Stromal cell of bone marrow (primary cell): ENCODE measurements around the gene EMD.
A peak's percentile ranks its signal among the peaks of the same experiment; 100 is the strongest.

ENCODE experiments used
- DNase-seq: peaks from one replicate; pipeline ENCODE4 v3.0.0-alpha.2; 2012; ENCODE audit warnings: low read depth

EMD gene

GRCh38 chrX:154355094-154355775 is 23.9 kb upstream of the EMD start:
- DNase-seq = no peak

GRCh38 chrX:154355776-154356140 is 23.3 kb upstream of the EMD start:
- no peak for DNase-seq

- no peak for DNase-seq
Observed at GRCh38 chrX:154356596-154356995, 22.5 kb upstream of the EMD start.

- DNase-seq = no peak
Observed at GRCh38 chrX:154357205-154357604, 21.9 kb upstream of the EMD start.

- DNase-seq = no peak
Observed at GRCh38 chrX:154358011-154358410, 21.1 kb upstream of the EMD start.

GRCh38 chrX:154358829-154359228 is 20.3 kb upstream of the EMD start:
- DNase-seq = no peak

- DNase-seq = no peak
Observed at GRCh38 chrX:154359362-154360154, 19.5 kb upstream of the EMD start.

- no peak for DNase-seq
Observed at GRCh38 chrX:154360155-154360713, 18.9 kb upstream of the EMD start.

GRCh38 chrX:154362085-154362742 is 16.9 kb upstream of the EMD start:
- no peak for DNase-seq

- no peak for DNase-seq
Observed at GRCh38 chrX:154363706-154364439, 15.2 kb upstream of the EMD start.

GRCh38 chrX:154365052-154365600 is 14.0 kb upstream of the EMD start:
- DNase-seq = no peak

GRCh38 chrX:154365997-154366665 is 13.0 kb upstream of the EMD start:
- DNase-seq = no peak

GRCh38 chrX:154366666-154367055 is 12.4 kb upstream of the EMD start:
- DNase-seq = no peak

GRCh38 chrX:154367474-154368308 is 11.4 kb upstream of the EMD start:
- DNase-seq = no peak

- DNase-seq = peak; percentile 87
Observed at GRCh38 chrX:154368630-154369448, 10.3 kb upstream of the EMD start.

- peak; percentile 90 for DNase-seq
Observed at GRCh38 chrX:154369449-154370299, 9.4 kb upstream of the EMD start.

- DNase-seq = no peak
Observed at GRCh38 chrX:154370300-154371016, 8.6 kb upstream of the EMD start.
